ENCODE data around the gene KCNK13.

Gene KCNK13

GRCh38 chr14:90137807-90138206 lies 76.0 kb downstream of the KCNK13 start:
- no peak for DNase-seq

GRCh38 chr14:90139199-90139598 lies 77.4 kb downstream of the KCNK13 start:
- DNase-seq = no peak

- peak; percentile 27 for DNase-seq
Observed at GRCh38 chr14:90140298-90140955, 78.6 kb downstream of the KCNK13 start.

GRCh38 chr14:90140956-90141316 lies 79.1 kb downstream of the KCNK13 start:
- no peak for DNase-seq

GRCh38 chr14:90153429-90153828 lies 91.6 kb downstream of the KCNK13 start:
- no peak for DNase-seq

- DNase-seq = no peak
Observed at GRCh38 chr14:90154110-90154509, 92.3 kb downstream of the KCNK13 start.

- no peak for DNase-seq
Observed at GRCh38 chr14:90159146-90159545, 97.4 kb downstream of the KCNK13 start.

- no peak for DNase-seq
Observed at GRCh38 chr14:90159688-90160087, 97.9 kb downstream of the KCNK13 start.

- no peak for DNase-seq
Observed at GRCh38 chr14:90161129-90161528, 99.3 kb downstream of the KCNK13 start.

GRCh38 chr14:90168425-90169105 lies 106.8 kb downstream of the KCNK13 start:
- DNase-seq = no peak

- no peak for DNase-seq
Observed at GRCh38 chr14:90175631-90176030, 113.8 kb downstream of the KCNK13 start.

GRCh38 chr14:90177539-90178189 lies 115.9 kb downstream of the KCNK13 start:
- no peak for DNase-seq

GRCh38 chr14:90179357-90179756 lies 117.6 kb downstream of the KCNK13 start:
- DNase-seq = no peak

GRCh38 chr14:90179809-90180779 lies 118.3 kb downstream of the KCNK13 start:
- DNase-seq = no peak

GRCh38 chr14:90184094-90184493 lies 122.3 kb downstream of the KCNK13 start:
- no peak for DNase-seq

- DNase-seq = no peak
Observed at GRCh38 chr14:90184571-90185266, 122.9 kb downstream of the KCNK13 start.

- no peak for DNase-seq
Observed at GRCh38 chr14:90188588-90188987, 126.8 kb downstream of the KCNK13 start.

GRCh38 chr14:90191154-90191553 lies 129.4 kb downstream of the KCNK13 start:
- no peak for DNase-seq

GRCh38 chr14:90191585-90191984 lies 129.8 kb downstream of the KCNK13 start:
- DNase-seq = no peak

GRCh38 chr14:90193925-90194324 lies 132.1 kb downstream of the KCNK13 start:
- DNase-seq = no peak

GRCh38 chr14:90194706-90195105 lies 132.9 kb downstream of the KCNK13 start:
- no peak for DNase-seq

- no peak for DNase-seq
Observed at GRCh38 chr14:90198541-90199060, 136.8 kb downstream of the KCNK13 start.
